ENCODE measurements around the gene SDK1.

- no peak for TF ChIP-seq CTCF (IDR thresholded peaks at IDR 0.05; ENCODE audit: borderline replicate concordance, extremely low read depth, low read length, poor library complexity, severe bottlenecking)
- TF ChIP-seq EZH2 (IDR thresholded peaks at IDR 0.05; ENCODE audit: borderline replicate concordance, low read depth, low read length, severe bottlenecking), result no peak
Observed at GRCh38 chr7:3397324-3397723, 96.3 kb downstream of the SDK1 start.
